ENCODE measurements around the gene PPP1R13B.

GRCh38 chr14:103743691-103744090 lies 103.7 kb downstream of the PPP1R13B start:
- no peak for TF ChIP-seq CTCF (IDR thresholded peaks at IDR 0.05)
- TF ChIP-seq POLR2A (IDR thresholded peaks at IDR 0.05; ENCODE audit: low read depth), result no peak
- no peak for TF ChIP-seq POLR2AphosphoS5 (IDR thresholded peaks at IDR 0.05)
- TF ChIP-seq EP300 (IDR thresholded peaks at IDR 0.05), result no peak
